ENCODE measurements around the gene CPED1. TPM values are rescaled to one million over a fixed set of nuclear protein-coding genes. Genes with fewer than 3 reads are reported as not detected.
"Not testable (repeated sequence)": the region's sequence is repeated elsewhere in the genome, so short reads cannot be mapped to it uniquely, and the experiment has no call there.

The CPED1 gene
- total RNA-seq, 2 donors from 2014 or later, result not detected

GRCh38 chr7:121046893-121047468, 58.5 kb downstream of the CPED1 start:
- DNase-seq (no peak), ATAC-seq (replicated peaks in 1 of 2) (no peak)
- Mint-ChIP-seq H3K27me3 (ENCODE audit: low read depth) (peaks cover 6% of the 10 kb centered on the region), H3K4me3 (no peak overlapping the region), H3K36me3 (ENCODE audit: insufficient read depth in 2 of 2) (no peaks in the 10 kb centered on the region), H3K4me1 (ENCODE audit: low read depth) (no peaks in the 10 kb centered on the region), H3K27ac (no peak overlapping the region), H3K9me3 (no peaks in the 10 kb centered on the region)

GRCh38 chr7:121048195-121048594, 59.7 kb downstream of the CPED1 start:
- Mint-ChIP-seq H3K9me3 (no peaks in the 10 kb centered on the region), H3K27me3 (ENCODE audit: low read depth) (peaks cover 6% of the 10 kb centered on the region), H3K4me3 (no peak overlapping the region), H3K36me3 (ENCODE audit: insufficient read depth in 2 of 2) (no peaks in the 10 kb centered on the region), H3K4me1 (ENCODE audit: low read depth) (no peaks in the 10 kb centered on the region), H3K27ac (no peak overlapping the region)
- ATAC-seq (replicated peaks in 1 of 2) (no peak), DNase-seq (no peak)

- ATAC-seq (replicated peaks in 1 of 2) (no peak), DNase-seq (no peak)
- Mint-ChIP-seq H3K4me3 (no peak overlapping the region), H3K27me3 (ENCODE audit: low read depth) (peaks cover 10% of the 10 kb centered on the region), H3K9me3 (no peaks in the 10 kb centered on the region), H3K27ac (no peak overlapping the region), H3K4me1 (ENCODE audit: low read depth) (no peaks in the 10 kb centered on the region), H3K36me3 (ENCODE audit: insufficient read depth in 2 of 2) (no peaks in the 10 kb centered on the region)
Measured at GRCh38 chr7:121049028-121049791, 60.7 kb downstream of the CPED1 start.

- no peak for ATAC-seq (replicated peaks in 1 of 2)
- Mint-ChIP-seq H3K36me3 (ENCODE audit: insufficient read depth in 2 of 2) (no peaks in the 10 kb centered on the region), H3K4me3 (no peak overlapping the region), H3K4me1 (ENCODE audit: low read depth) (no peaks in the 10 kb centered on the region), H3K9me3 (no peaks in the 10 kb centered on the region), H3K27ac (no peak overlapping the region), H3K27me3 (ENCODE audit: low read depth) (peaks cover 17% of the 10 kb centered on the region)
- no peak for DNase-seq
Measured at GRCh38 chr7:121049897-121050296, 61.4 kb downstream of the CPED1 start.

- no peak overlapping the region for H3K27ac Mint-ChIP-seq
- H3K36me3 Mint-ChIP-seq (ENCODE audit: insufficient read depth in 2 of 2), result no peaks in the 10 kb centered on the region
- peaks cover 27% of the 10 kb centered on the region for H3K27me3 Mint-ChIP-seq (ENCODE audit: low read depth)
- no peaks in the 10 kb centered on the region for H3K9me3 Mint-ChIP-seq
- H3K4me3 Mint-ChIP-seq, result no peak overlapping the region
- no peaks in the 10 kb centered on the region for H3K4me1 Mint-ChIP-seq (ENCODE audit: low read depth)
- no peak for DNase-seq
- no peak for ATAC-seq (replicated peaks in 1 of 2)
Measured at GRCh38 chr7:121053219-121053618, 64.7 kb downstream of the CPED1 start.

- Mint-ChIP-seq H3K4me1 (ENCODE audit: low read depth) (no peaks in the 10 kb centered on the region), H3K9me3 (no peaks in the 10 kb centered on the region), H3K27me3 (ENCODE audit: low read depth) (peaks cover 28% of the 10 kb centered on the region), H3K27ac (peak overlapping the region; percentile 79), H3K36me3 (ENCODE audit: insufficient read depth in 2 of 2) (no peaks in the 10 kb centered on the region), H3K4me3 (no peak overlapping the region)
- ATAC-seq (replicated peaks in 1 of 2) (no peak), DNase-seq (no peak)
Measured at GRCh38 chr7:121054925-121055324, 66.4 kb downstream of the CPED1 start.

- H3K27ac Mint-ChIP-seq, result no peak overlapping the region
- no peaks in the 10 kb centered on the region for H3K9me3 Mint-ChIP-seq
- peaks cover 33% of the 10 kb centered on the region for H3K27me3 Mint-ChIP-seq (ENCODE audit: low read depth)
- DNase-seq, result no peak
- no peak overlapping the region for H3K4me3 Mint-ChIP-seq
- ATAC-seq (replicated peaks in 1 of 2), result no peak
- no peaks in the 10 kb centered on the region for H3K4me1 Mint-ChIP-seq (ENCODE audit: low read depth)
- no peaks in the 10 kb centered on the region for H3K36me3 Mint-ChIP-seq (ENCODE audit: insufficient read depth in 2 of 2)
Measured at GRCh38 chr7:121057878-121058277, 69.4 kb downstream of the CPED1 start.

GRCh38 chr7:121058975-121059374, 70.5 kb downstream of the CPED1 start:
- ATAC-seq (replicated peaks in 1 of 2), result no peak
- Mint-ChIP-seq H3K27me3 (ENCODE audit: low read depth) (peaks cover 32% of the 10 kb centered on the region), H3K4me3 (no peak overlapping the region), H3K27ac (no peak overlapping the region), H3K9me3 (no peaks in the 10 kb centered on the region), H3K36me3 (ENCODE audit: insufficient read depth in 2 of 2) (no peaks in the 10 kb centered on the region), H3K4me1 (ENCODE audit: low read depth) (no peaks in the 10 kb centered on the region)
- DNase-seq, result no peak

- not testable (repeated sequence) for H3K27ac Mint-ChIP-seq; H3K4me1 Mint-ChIP-seq (ENCODE audit: low read depth); DNase-seq; H3K36me3 Mint-ChIP-seq (ENCODE audit: insufficient read depth in 2 of 2); H3K9me3 Mint-ChIP-seq; ATAC-seq (replicated peaks in 1 of 2); H3K4me3 Mint-ChIP-seq
- H3K27me3 Mint-ChIP-seq (ENCODE audit: low read depth), result peaks cover 27% of the 10 kb centered on the region
Measured at GRCh38 chr7:121059979-121060509, 71.5 kb downstream of the CPED1 start.

- DNase-seq, result no peak
- H3K27me3 Mint-ChIP-seq (ENCODE audit: low read depth), result peaks cover 20% of the 10 kb centered on the region
- H3K4me1 Mint-ChIP-seq (ENCODE audit: low read depth), result no peaks in the 10 kb centered on the region
- no peak overlapping the region for H3K27ac Mint-ChIP-seq
- no peak overlapping the region for H3K4me3 Mint-ChIP-seq
- H3K9me3 Mint-ChIP-seq, result no peaks in the 10 kb centered on the region
- no peaks in the 10 kb centered on the region for H3K36me3 Mint-ChIP-seq (ENCODE audit: insufficient read depth in 2 of 2)
- no peak for ATAC-seq (replicated peaks in 1 of 2)
Measured at GRCh38 chr7:121061677-121062582, 73.4 kb downstream of the CPED1 start.

GRCh38 chr7:121062671-121063279, 74.3 kb downstream of the CPED1 start:
- Mint-ChIP-seq H3K36me3 (ENCODE audit: insufficient read depth in 2 of 2) (no peaks in the 10 kb centered on the region), H3K27me3 (ENCODE audit: low read depth) (peaks cover 16% of the 10 kb centered on the region), H3K4me1 (ENCODE audit: low read depth) (no peaks in the 10 kb centered on the region), H3K27ac (no peak overlapping the region), H3K4me3 (no peak overlapping the region), H3K9me3 (no peaks in the 10 kb centered on the region)
- no peak for DNase-seq
- no peak for ATAC-seq (replicated peaks in 1 of 2)

- not testable (repeated sequence) for H3K36me3 Mint-ChIP-seq (ENCODE audit: insufficient read depth in 2 of 2); ATAC-seq (replicated peaks in 1 of 2)
Measured at GRCh38 chr7:121067717-121068116, 79.2 kb downstream of the CPED1 start.

More at GRCh38 chr7:121067717-121068116, 79.2 kb downstream of the CPED1 start:
- not testable (repeated sequence) for H3K4me1 Mint-ChIP-seq (ENCODE audit: low read depth); H3K4me3 Mint-ChIP-seq; H3K9me3 Mint-ChIP-seq; DNase-seq; H3K27ac Mint-ChIP-seq
- H3K27me3 Mint-ChIP-seq (ENCODE audit: low read depth), result peaks cover 26% of the 10 kb centered on the region
